Neural cell (in vitro differentiated cells): ENCODE results near the gene LDLRAD4. TPM values are rescaled to one million over a fixed set of nuclear protein-coding genes. Genes with fewer than 3 reads are reported as not detected.

Experiments
- H2AFZ ChIP-seq: fragments of 200-600, 300-800 bp; sonication (generic), shearing (Covaris generic); 2 replicates; pipeline ENCODE4 v1.6.0; 2014; ENCODE audit warnings: low read depth, mild to moderate bottlenecking, antibody characterized with exemption, low read length, moderate library complexity
- H3F3A ChIP-seq: fragments of 200-600 bp; shearing (Covaris generic); 2 replicates; pipeline ENCODE4 v1.6.1; 2016; ENCODE audit warnings: mild to moderate bottlenecking, moderate library complexity, mixed read lengths, antibody characterized with exemption, low read length; ENCODE audit not compliant: insufficient read depth, poor library complexity, severe bottlenecking
- H3K27ac ChIP-seq: fragments of 200-600, 300-800 bp; sonication (generic), shearing (Covaris generic); 2 replicates; pipeline ENCODE4 v1.5.1; 2014; ENCODE audit warnings: mild to moderate bottlenecking, low read length, moderate library complexity
- H3K27me3 ChIP-seq: fragments of 300-800, 200-600 bp; sonication (generic), shearing (Covaris generic); 2 replicates; pipeline ENCODE4 v1.6.0; 2014; ENCODE audit warnings: mild to moderate bottlenecking, low read depth, low read length, moderate library complexity; ENCODE audit not compliant: insufficient read depth
- H3K36me3 ChIP-seq: fragments of 300-800, 200-600 bp; sonication (generic), shearing (Covaris generic); 2 replicates; pipeline ENCODE4 v1.5.1; 2014; ENCODE audit warnings: mild to moderate bottlenecking, antibody characterized with exemption, low read length, moderate library complexity; ENCODE audit not compliant: insufficient read depth
- H3K4me2 ChIP-seq: fragments of 300-800, 200-600 bp; sonication (generic), shearing (Covaris generic); 2 replicates; pipeline ENCODE4 v1.6.0; 2014; ENCODE audit warnings: mild to moderate bottlenecking, low read length
- H3K4me3 ChIP-seq: fragments of 300-800, 200-600 bp; sonication (generic), shearing (Covaris generic); 2 replicates; pipeline ENCODE4 v1.5.1; 2014; ENCODE audit warnings: mild to moderate bottlenecking, low read length, moderate library complexity
- H3K79me2 ChIP-seq: fragments of 200-600 bp; shearing (Covaris generic); replicated peaks from 2 replicates; pipeline ENCODE4 v1.6.0; 2014; ENCODE audit warnings: mild to moderate bottlenecking, low read length, moderate library complexity; ENCODE audit not compliant: insufficient read depth
- H3K9ac ChIP-seq: fragments of 300-800, 200-600 bp; sonication (generic), shearing (Covaris generic); 2 replicates; pipeline ENCODE4 v1.6.1; 2016; ENCODE audit warnings: mild to moderate bottlenecking, low read length, mixed read lengths
- H3K9me2 ChIP-seq: fragments of 200-600 bp; shearing (Covaris generic); 2 replicates; pipeline ENCODE4 v1.6.1; 2016; ENCODE audit warnings: mild to moderate bottlenecking, low read length, mixed read lengths; ENCODE audit not compliant: insufficient read depth
- H3K9me3 ChIP-seq: fragments of 200-600, 300-800 bp; sonication (generic), shearing (Covaris generic); 2 replicates; pipeline ENCODE4 v1.6.1; 2016; ENCODE audit warnings: mild to moderate bottlenecking, mixed run types, low read length, moderate library complexity, mixed read lengths
- H4K20me1 ChIP-seq: fragments of 200-600 bp; shearing (Covaris generic); 2 replicates; pipeline ENCODE4 v1.6.1; 2016; ENCODE audit warnings: mild to moderate bottlenecking, mixed run types; ENCODE audit not compliant: insufficient read depth
- EP300 ChIP-seq: fragments of 450-650 bp; conservative IDR thresholded peaks from 2 replicates; pipeline ENCODE4 v1.6.1; 2014; ENCODE audit warnings: antibody characterized with exemption, mild to moderate bottlenecking, moderate library complexity; ENCODE audit not compliant: poor library complexity, severe bottlenecking
- EZH2 ChIP-seq: fragments of 200-600, 300-800 bp; shearing (Covaris generic), sonication (generic); IDR thresholded peaks from 2 replicates; pipeline ENCODE4 v1.6.1; 2014; ENCODE audit warnings: antibody characterized with exemption, low read length, borderline replicate concordance, mild to moderate bottlenecking; ENCODE audit not compliant: insufficient read depth, poor library complexity, severe bottlenecking
- MXI1 ChIP-seq: fragments of 450-650 bp; conservative IDR thresholded peaks from 2 replicates; pipeline ENCODE4 v1.6.1; 2014; ENCODE audit warnings: antibody characterized with exemption, mild to moderate bottlenecking; ENCODE audit not compliant: poor library complexity, severe bottlenecking
- POLR2AphosphoS5 ChIP-seq: IDR thresholded peaks from 2 replicates; pipeline ENCODE4 v1.6.1; 2012
- RAD21 ChIP-seq: fragments of 450-650 bp; conservative IDR thresholded peaks from 2 replicates; pipeline ENCODE4 v1.6.1; 2014; ENCODE audit warnings: antibody characterized with exemption, mild to moderate bottlenecking, moderate library complexity
- SMC3 ChIP-seq: fragments of 450-650 bp; conservative IDR thresholded peaks from 2 replicates; pipeline ENCODE4 v1.6.1; 2014; ENCODE audit warnings: antibody characterized with exemption, mild to moderate bottlenecking, moderate library complexity; ENCODE audit not compliant: poor library complexity
- TAF1 ChIP-seq: IDR thresholded peaks from 2 replicates; pipeline ENCODE4 v1.6.1; 2012; ENCODE audit warnings: low read depth
- polyA plus RNA-seq: library from polyadenylated mRNA; depleted of rRNA; stranded (reverse); fragments of >200 nt; gene quantifications from 2 replicates; pipeline ENCODE4 v1.2.3, GENCODE V29; 2014
- TF ChIP-seq, protein P1 (sequence below): fragments of 450-650 bp; IDR thresholded peaks from 2 replicates; pipeline ENCODE4 v1.5.1; 2014; ENCODE audit warnings: antibody characterized with exemption, mild to moderate bottlenecking, moderate library complexity; ENCODE audit not compliant: poor library complexity, severe bottlenecking
- TF ChIP-seq, protein P2 (sequence below): IDR thresholded peaks from 2 replicates; pipeline ENCODE4 v1.6.1; 2012; ENCODE audit warnings: borderline replicate concordance

LDLRAD4 gene
- polyA plus RNA-seq, 1 donor from 2014 or later: 3.7 TPM

DNA sequence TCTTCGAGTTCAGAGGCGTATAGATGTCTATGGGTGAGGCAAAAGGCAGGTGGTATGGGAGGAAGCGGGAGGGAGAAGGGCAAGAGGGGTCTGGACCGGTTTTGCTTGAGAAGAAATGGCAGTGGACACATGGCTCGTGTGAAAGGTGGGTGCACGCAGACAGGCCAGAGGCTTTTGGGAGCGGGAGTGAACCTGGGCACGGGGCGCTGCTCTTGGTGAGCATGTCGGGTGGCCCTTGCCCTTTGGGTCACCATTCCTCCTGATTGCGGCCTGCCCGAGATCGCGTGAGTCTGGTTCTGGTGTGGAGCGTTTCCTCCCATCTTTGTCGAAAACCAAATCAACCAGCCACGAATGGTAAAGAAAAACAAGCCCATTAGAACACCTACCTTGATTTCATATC is 12.6 kb downstream of the LDLRAD4 start:
- H3K4me2 ChIP-seq: no peak overlapping the region
- H3K36me3 ChIP-seq: no peaks in the 10 kb centered on the region
- H3K4me3 ChIP-seq: no peak overlapping the region
- H3K9me3 ChIP-seq: no peaks in the 10 kb centered on the region
- H3F3A ChIP-seq: no peaks in the 10 kb centered on the region
- H2AFZ ChIP-seq: no peak overlapping the region
- H3K79me2 ChIP-seq: no peaks in the 10 kb centered on the region
- H3K27ac ChIP-seq: no peak overlapping the region
- H3K9ac ChIP-seq: no peak overlapping the region
- no peaks in the 10 kb centered on the region for H3K27me3 ChIP-seq
- TF ChIP-seq, protein P1, sequence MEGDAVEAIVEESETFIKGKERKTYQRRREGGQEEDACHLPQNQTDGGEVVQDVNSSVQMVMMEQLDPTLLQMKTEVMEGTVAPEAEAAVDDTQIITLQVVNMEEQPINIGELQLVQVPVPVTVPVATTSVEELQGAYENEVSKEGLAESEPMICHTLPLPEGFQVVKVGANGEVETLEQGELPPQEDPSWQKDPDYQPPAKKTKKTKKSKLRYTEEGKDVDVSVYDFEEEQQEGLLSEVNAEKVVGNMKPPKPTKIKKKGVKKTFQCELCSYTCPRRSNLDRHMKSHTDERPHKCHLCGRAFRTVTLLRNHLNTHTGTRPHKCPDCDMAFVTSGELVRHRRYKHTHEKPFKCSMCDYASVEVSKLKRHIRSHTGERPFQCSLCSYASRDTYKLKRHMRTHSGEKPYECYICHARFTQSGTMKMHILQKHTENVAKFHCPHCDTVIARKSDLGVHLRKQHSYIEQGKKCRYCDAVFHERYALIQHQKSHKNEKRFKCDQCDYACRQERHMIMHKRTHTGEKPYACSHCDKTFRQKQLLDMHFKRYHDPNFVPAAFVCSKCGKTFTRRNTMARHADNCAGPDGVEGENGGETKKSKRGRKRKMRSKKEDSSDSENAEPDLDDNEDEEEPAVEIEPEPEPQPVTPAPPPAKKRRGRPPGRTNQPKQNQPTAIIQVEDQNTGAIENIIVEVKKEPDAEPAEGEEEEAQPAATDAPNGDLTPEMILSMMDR: no peak
- TF ChIP-seq EP300: no peak
- no peak for TF ChIP-seq POLR2AphosphoS5
- TF ChIP-seq, protein P2, sequence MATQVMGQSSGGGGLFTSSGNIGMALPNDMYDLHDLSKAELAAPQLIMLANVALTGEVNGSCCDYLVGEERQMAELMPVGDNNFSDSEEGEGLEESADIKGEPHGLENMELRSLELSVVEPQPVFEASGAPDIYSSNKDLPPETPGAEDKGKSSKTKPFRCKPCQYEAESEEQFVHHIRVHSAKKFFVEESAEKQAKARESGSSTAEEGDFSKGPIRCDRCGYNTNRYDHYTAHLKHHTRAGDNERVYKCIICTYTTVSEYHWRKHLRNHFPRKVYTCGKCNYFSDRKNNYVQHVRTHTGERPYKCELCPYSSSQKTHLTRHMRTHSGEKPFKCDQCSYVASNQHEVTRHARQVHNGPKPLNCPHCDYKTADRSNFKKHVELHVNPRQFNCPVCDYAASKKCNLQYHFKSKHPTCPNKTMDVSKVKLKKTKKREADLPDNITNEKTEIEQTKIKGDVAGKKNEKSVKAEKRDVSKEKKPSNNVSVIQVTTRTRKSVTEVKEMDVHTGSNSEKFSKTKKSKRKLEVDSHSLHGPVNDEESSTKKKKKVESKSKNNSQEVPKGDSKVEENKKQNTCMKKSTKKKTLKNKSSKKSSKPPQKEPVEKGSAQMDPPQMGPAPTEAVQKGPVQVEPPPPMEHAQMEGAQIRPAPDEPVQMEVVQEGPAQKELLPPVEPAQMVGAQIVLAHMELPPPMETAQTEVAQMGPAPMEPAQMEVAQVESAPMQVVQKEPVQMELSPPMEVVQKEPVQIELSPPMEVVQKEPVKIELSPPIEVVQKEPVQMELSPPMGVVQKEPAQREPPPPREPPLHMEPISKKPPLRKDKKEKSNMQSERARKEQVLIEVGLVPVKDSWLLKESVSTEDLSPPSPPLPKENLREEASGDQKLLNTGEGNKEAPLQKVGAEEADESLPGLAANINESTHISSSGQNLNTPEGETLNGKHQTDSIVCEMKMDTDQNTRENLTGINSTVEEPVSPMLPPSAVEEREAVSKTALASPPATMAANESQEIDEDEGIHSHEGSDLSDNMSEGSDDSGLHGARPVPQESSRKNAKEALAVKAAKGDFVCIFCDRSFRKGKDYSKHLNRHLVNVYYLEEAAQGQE: no peak
- TF ChIP-seq EZH2: no peak
- TF ChIP-seq TAF1: no peak
- no peak for TF ChIP-seq SMC3
- TF ChIP-seq RAD21: no peak
- no peak for TF ChIP-seq MXI1
- no peaks in the 10 kb centered on the region for H3K9me2 ChIP-seq
- no peaks in the 10 kb centered on the region for H4K20me1 ChIP-seq

DNA sequence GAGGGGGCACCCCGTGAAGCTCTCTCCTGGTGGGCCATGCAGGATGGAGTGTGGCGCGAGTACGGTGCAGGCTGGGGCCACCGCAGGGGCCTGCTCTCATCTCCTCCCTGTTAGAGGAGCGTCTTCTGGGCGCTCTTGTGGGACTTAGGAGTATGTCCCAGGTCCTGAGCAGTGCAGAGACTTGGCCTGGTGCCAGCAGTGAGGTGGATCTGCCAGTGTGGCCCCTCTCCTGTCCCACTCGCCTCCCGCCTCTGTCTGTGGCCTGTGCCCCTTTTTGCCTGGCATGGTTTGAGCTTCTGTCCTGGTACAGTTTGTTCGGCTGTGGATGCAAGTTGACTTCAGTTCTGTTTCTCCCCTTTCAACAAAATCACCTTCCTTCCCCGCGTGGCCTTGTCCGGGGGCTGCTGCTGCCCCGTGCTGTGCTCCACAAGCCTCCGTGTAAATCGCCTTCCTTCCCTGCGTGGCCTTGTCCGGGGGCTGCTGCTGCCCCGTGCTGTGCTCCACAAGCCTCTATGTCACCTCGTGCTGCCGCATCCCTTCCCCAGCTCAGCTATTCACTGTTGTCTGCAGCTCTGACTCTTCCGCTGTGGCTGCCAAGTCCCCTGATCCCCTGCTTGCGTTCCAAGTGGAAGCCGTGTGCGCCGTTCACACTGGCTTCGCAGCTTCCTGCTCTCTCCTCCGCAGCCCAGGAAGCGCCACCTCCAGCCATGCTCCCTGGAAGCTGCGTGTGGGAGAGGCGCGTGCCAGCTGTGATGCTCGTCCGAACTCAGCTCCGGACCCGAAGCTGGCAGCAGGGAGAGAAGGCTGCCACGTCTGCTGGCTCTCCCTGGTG is 13.7 kb downstream of the LDLRAD4 start:
- Histone ChIP-seq H3K4me3 (no peak overlapping the region), H3K79me2 (no peaks in the 10 kb centered on the region), H3K9me3 (no peaks in the 10 kb centered on the region), H3K9ac (no peak overlapping the region), H3F3A (no peaks in the 10 kb centered on the region), H4K20me1 (no peaks in the 10 kb centered on the region), H3K27ac (no peak overlapping the region), H2AFZ (no peak overlapping the region), H3K36me3 (no peaks in the 10 kb centered on the region), H3K9me2 (no peaks in the 10 kb centered on the region), H3K4me2 (no peak overlapping the region), H3K27me3 (no peaks in the 10 kb centered on the region)
- TF ChIP-seq POLR2AphosphoS5: no peak
- TF ChIP-seq, protein P1: no peak
- TF ChIP-seq EP300: no peak
- TF ChIP-seq, protein P2: no peak
- TF ChIP-seq MXI1: no peak
- TF ChIP-seq EZH2: no peak
- TF ChIP-seq SMC3: no peak
- TF ChIP-seq RAD21: no peak
